ENCODE measurements around the gene HDC.

HDC gene

GRCh38 chr15:50295966-50296365, 30.4 kb upstream of the HDC start:
- TF ChIP-seq L3MBTL2 (conservative IDR thresholded peaks at IDR 0.05) (no peak), HDGF (IDR thresholded peaks at IDR 0.05; ENCODE audit: borderline replicate concordance) (no peak), ZNF384 (IDR thresholded peaks at IDR 0.05) (no peak), FOXK2 (IDR thresholded peaks at IDR 0.05) (no peak), ARNT (IDR thresholded peaks at IDR 0.05) (no peak), SUZ12 (IDR thresholded peaks at IDR 0.05) (no peak), CTBP1 (IDR thresholded peaks at IDR 0.05; ENCODE audit: borderline replicate concordance) (no peak), ELF4 (IDR thresholded peaks at IDR 0.05) (no peak), PKNOX1 (IDR thresholded peaks at IDR 0.05) (no peak), SP1 (IDR thresholded peaks at IDR 0.05) (no peak), TARDBP (IDR thresholded peaks at IDR 0.05) (no peak), BHLHE40 (IDR thresholded peaks at IDR 0.05; ENCODE audit: borderline replicate concordance) (no peak), LEF1 (IDR thresholded peaks at IDR 0.05; ENCODE audit: borderline replicate concordance) (no peak), FOXA1 (IDR thresholded peaks at IDR 0.05) (no peak), FOXM1 (IDR thresholded peaks at IDR 0.05; ENCODE audit: borderline replicate concordance) (no peak), NFRKB (IDR thresholded peaks at IDR 0.05) (no peak)
- POLR2A ChIA-PET = no interaction called here
- CTCF ChIA-PET = no interaction called here
- no peak for DNase-seq (ENCODE audit: extremely low spot score)

- CTCF ChIA-PET = no interaction called here
- POLR2A ChIA-PET = interaction anchor here (1.0 kb wide), 1 partner anchor 66 kb away, joined by 4 read pairs; the partner anchor contains the start of gene GABPB1
- no peak for TF ChIP-seq FOXM1 (IDR thresholded peaks at IDR 0.05; ENCODE audit: borderline replicate concordance)
- no peak for TF ChIP-seq L3MBTL2 (conservative IDR thresholded peaks at IDR 0.05)
- no peak for TF ChIP-seq FOXK2 (IDR thresholded peaks at IDR 0.05)
Measured at GRCh38 chr15:50289749-50290148, 24.2 kb upstream of the HDC start.

GRCh38 chr15:50287324-50288116, 22.0 kb upstream of the HDC start:
- TF ChIP-seq HDGF (IDR thresholded peaks at IDR 0.05; ENCODE audit: borderline replicate concordance) (no peak), SP1 (IDR thresholded peaks at IDR 0.05) (no peak), L3MBTL2 (conservative IDR thresholded peaks at IDR 0.05) (no peak), TARDBP (IDR thresholded peaks at IDR 0.05) (no peak), BHLHE40 (IDR thresholded peaks at IDR 0.05; ENCODE audit: borderline replicate concordance) (no peak), PKNOX1 (IDR thresholded peaks at IDR 0.05) (no peak), ARNT (IDR thresholded peaks at IDR 0.05) (no peak), CTBP1 (IDR thresholded peaks at IDR 0.05; ENCODE audit: borderline replicate concordance) (no peak), LEF1 (IDR thresholded peaks at IDR 0.05; ENCODE audit: borderline replicate concordance) (no peak), FOXM1 (IDR thresholded peaks at IDR 0.05; ENCODE audit: borderline replicate concordance) (no peak), SUZ12 (IDR thresholded peaks at IDR 0.05) (no peak), ZNF384 (IDR thresholded peaks at IDR 0.05) (no peak), FOXA1 (IDR thresholded peaks at IDR 0.05) (no peak), NFRKB (IDR thresholded peaks at IDR 0.05) (no peak), ELF4 (IDR thresholded peaks at IDR 0.05) (no peak), FOXK2 (IDR thresholded peaks at IDR 0.05) (no peak)
- DNase-seq (ENCODE audit: extremely low spot score) = no peak
- ChIA-PET CTCF (no interaction called here), POLR2A (no interaction called here)

More at GRCh38 chr15:50289749-50290148, 24.2 kb upstream of the HDC start:
- DNase-seq (ENCODE audit: extremely low spot score) = no peak

- DNase-seq (ENCODE audit: extremely low spot score) = no peak
- CTCF ChIA-PET = no interaction called here
- TF ChIP-seq TARDBP (IDR thresholded peaks at IDR 0.05) (no peak), ARNT (IDR thresholded peaks at IDR 0.05) (no peak), ZNF384 (IDR thresholded peaks at IDR 0.05) (no peak), CTBP1 (IDR thresholded peaks at IDR 0.05; ENCODE audit: borderline replicate concordance) (no peak), FOXA1 (IDR thresholded peaks at IDR 0.05) (no peak), NFRKB (IDR thresholded peaks at IDR 0.05) (no peak), HDGF (IDR thresholded peaks at IDR 0.05; ENCODE audit: borderline replicate concordance) (no peak), SUZ12 (IDR thresholded peaks at IDR 0.05) (no peak)
- POLR2A ChIA-PET = no interaction called here
Measured at GRCh38 chr15:50281427-50281826, 15.9 kb upstream of the HDC start.

- ChIA-PET POLR2A (no interaction called here), CTCF (no interaction called here)
- TF ChIP-seq LEF1 (IDR thresholded peaks at IDR 0.05; ENCODE audit: borderline replicate concordance) = no peak
- no peak for TF ChIP-seq SUZ12 (IDR thresholded peaks at IDR 0.05)
- no peak for TF ChIP-seq ZNF384 (IDR thresholded peaks at IDR 0.05)
- no peak for TF ChIP-seq SP1 (IDR thresholded peaks at IDR 0.05)
- no peak for TF ChIP-seq PKNOX1 (IDR thresholded peaks at IDR 0.05)
- no peak for TF ChIP-seq TARDBP (IDR thresholded peaks at IDR 0.05)
- TF ChIP-seq FOXM1 (IDR thresholded peaks at IDR 0.05; ENCODE audit: borderline replicate concordance) = no peak
- no peak for TF ChIP-seq FOXA1 (IDR thresholded peaks at IDR 0.05)
- no peak for TF ChIP-seq BHLHE40 (IDR thresholded peaks at IDR 0.05; ENCODE audit: borderline replicate concordance)
- TF ChIP-seq ARNT (IDR thresholded peaks at IDR 0.05) = no peak
- no peak for TF ChIP-seq CTBP1 (IDR thresholded peaks at IDR 0.05; ENCODE audit: borderline replicate concordance)
- no peak for TF ChIP-seq FOXK2 (IDR thresholded peaks at IDR 0.05)
- TF ChIP-seq ELF4 (IDR thresholded peaks at IDR 0.05) = no peak
- no peak for TF ChIP-seq NFRKB (IDR thresholded peaks at IDR 0.05)
- TF ChIP-seq HDGF (IDR thresholded peaks at IDR 0.05; ENCODE audit: borderline replicate concordance) = no peak
- TF ChIP-seq L3MBTL2 (conservative IDR thresholded peaks at IDR 0.05) = no peak
- DNase-seq (ENCODE audit: extremely low spot score) = no peak
Measured at GRCh38 chr15:50280271-50280670, 14.7 kb upstream of the HDC start.

- DNase-seq (ENCODE audit: extremely low spot score) = no peak
- CTCF ChIA-PET = no interaction called here
- POLR2A ChIA-PET = no interaction called here
- TF ChIP-seq FOXM1 (IDR thresholded peaks at IDR 0.05; ENCODE audit: borderline replicate concordance) = no peak
- TF ChIP-seq NFRKB (IDR thresholded peaks at IDR 0.05) = no peak
- TF ChIP-seq ZNF384 (IDR thresholded peaks at IDR 0.05) = no peak
- no peak for TF ChIP-seq HDGF (IDR thresholded peaks at IDR 0.05; ENCODE audit: borderline replicate concordance)
- no peak for TF ChIP-seq ARNT (IDR thresholded peaks at IDR 0.05)
- no peak for TF ChIP-seq BHLHE40 (IDR thresholded peaks at IDR 0.05; ENCODE audit: borderline replicate concordance)
- no peak for TF ChIP-seq LEF1 (IDR thresholded peaks at IDR 0.05; ENCODE audit: borderline replicate concordance)
- TF ChIP-seq SUZ12 (IDR thresholded peaks at IDR 0.05) = no peak
- no peak for TF ChIP-seq SP1 (IDR thresholded peaks at IDR 0.05)
Measured at GRCh38 chr15:50278496-50278895, 13.0 kb upstream of the HDC start.
